Subcutaneous abdominal adipose tissue (tissue), 5 donors: ENCODE results near the gene C20orf173.

ENCODE experiments used
- H3K27ac ChIP-seq: one replicate; pipeline ENCODE4 v1.7.0; 2013; ENCODE audit warnings: low read depth, mild to moderate bottlenecking, inconsistent platforms, low read length, moderate library complexity
- H3K27me3 ChIP-seq, 5 donors: one replicate each; pipeline ENCODE4 v1.7.0; 2013; ENCODE audit warnings: low read length in 5 of 5, inconsistent platforms in 1 of 5; ENCODE audit not compliant: control insufficient read depth in 5 of 5, insufficient read depth in 4 of 5
- H3K36me3 ChIP-seq, 5 donors: one replicate each; pipeline ENCODE4 v1.7.0; 2013; ENCODE audit warnings: low read length in 5 of 5; ENCODE audit not compliant: control insufficient read depth in 5 of 5, insufficient read depth in 5 of 5
- H3K4me1 ChIP-seq, 5 donors: one replicate each; pipeline ENCODE4 v1.7.0; 2013; ENCODE audit warnings: low read length in 5 of 5, mild to moderate bottlenecking in 3 of 5, moderate library complexity in 1 of 5; ENCODE audit not compliant: control insufficient read depth in 5 of 5, insufficient read depth in 5 of 5
- H3K4me3 ChIP-seq, 5 donors: one replicate each; pipeline ENCODE4 v1.7.0; 2013; ENCODE audit warnings: low read length in 5 of 5, low read depth in 1 of 5
- H3K9ac ChIP-seq, 5 donors: one replicate each; pipeline ENCODE4 v1.7.0; 2013; ENCODE audit warnings: low read length in 5 of 5, mild to moderate bottlenecking in 4 of 5, moderate library complexity in 3 of 5
- H3K9me3 ChIP-seq, 5 donors: one replicate each; pipeline ENCODE4 v1.7.0; 2013; ENCODE audit warnings: low read length in 5 of 5; ENCODE audit not compliant: control insufficient read depth in 5 of 5
- donor health status: healthy.
- donor health status: healthy.
- donor health status: healthy.
- donor health status: healthy.
- donor health status: healthy.

Gene C20orf173

DNA sequence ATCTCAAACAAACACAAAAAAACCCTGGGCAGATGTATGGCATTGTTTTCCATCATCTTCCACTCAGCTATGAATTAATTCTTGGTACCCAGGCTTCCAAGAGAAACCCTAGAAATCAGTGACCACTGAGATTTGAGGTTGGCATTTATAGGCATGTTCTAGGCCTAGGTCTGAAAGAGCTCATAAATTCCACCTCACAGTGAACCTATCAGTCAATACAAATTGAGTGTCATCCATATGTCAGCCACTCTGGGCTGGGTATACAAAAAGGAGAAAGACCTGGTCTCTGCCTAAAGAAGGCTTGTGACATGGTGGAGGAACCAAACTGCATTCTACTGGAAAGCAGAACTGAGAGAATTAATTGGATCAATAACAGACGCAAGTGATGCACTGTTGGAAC is 30.2 kb downstream of the C20orf173 start:
- Histone ChIP-seq H3K4me3 (no peak overlapping the region), H3K9ac (no peak overlapping the region), H3K36me3 (peaks cover 13 to 99% (median 78%) of the 10 kb centered on the region in 5 donors), H3K9me3 (no peaks in the 10 kb centered on the region), H3K27me3 (no peaks in the 10 kb centered on the region), H3K27ac (no peak overlapping the region), H3K4me1 (peaks cover 3 to 19% (median 15%) of the 10 kb centered on the region in 5 donors)

DNA sequence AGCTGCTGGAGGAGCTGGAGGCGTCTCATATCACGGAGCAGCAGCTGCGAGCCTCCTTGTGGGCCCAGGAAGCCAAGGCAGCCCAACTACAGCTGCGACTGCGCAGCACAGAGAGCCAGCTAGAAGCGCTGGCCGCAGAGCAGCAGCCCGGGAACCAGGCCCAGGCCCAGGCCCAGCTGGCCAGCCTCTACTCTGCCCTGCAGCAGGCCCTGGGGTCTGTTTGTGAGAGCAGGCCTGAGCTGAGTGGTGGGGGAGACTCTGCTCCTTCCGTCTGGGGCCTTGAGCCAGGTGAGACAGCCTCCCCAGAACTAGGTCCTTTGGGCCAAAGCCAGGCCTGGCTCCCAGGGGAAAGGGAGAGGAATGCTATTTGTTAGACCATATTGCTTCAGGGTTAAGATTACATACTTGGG is 31.7 kb downstream of the C20orf173 start:
- H3K36me3 ChIP-seq: peaks cover 13 to 99% (median 78%) of the 10 kb centered on the region in 5 donors

DNA sequence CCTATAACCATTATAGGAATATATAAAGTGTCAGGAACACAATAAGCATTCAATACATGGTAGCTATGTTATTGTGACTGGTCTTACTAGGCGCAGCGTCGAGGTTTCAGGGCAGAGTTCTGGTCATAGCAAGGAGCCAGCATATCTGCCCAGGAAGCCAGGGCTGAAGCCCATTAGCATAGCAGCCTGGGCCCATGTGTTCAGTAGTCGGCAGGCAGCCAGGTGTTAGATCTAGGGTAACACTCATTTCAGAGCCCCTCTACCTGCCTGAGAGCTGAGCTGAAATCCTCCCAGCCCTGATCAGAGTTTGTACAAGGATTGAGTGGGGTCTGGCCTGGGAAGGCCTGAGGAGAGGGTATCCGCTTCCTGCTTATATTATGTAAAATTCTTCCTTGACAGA is 32.1 kb downstream of the C20orf173 start:
- Histone ChIP-seq H3K27me3 (no peaks in the 10 kb centered on the region), H3K36me3 (peaks cover 13 to 97% (median 76%) of the 10 kb centered on the region in 5 donors), H3K4me1 (peaks cover 3 to 19% (median 13%) of the 10 kb centered on the region in 5 donors), H3K27ac (peak overlapping the region; percentile 60), H3K9ac (peak overlapping the region; percentile 13 to 63 (median 59)), H3K9me3 (no peaks in the 10 kb centered on the region), H3K4me3 (no peak overlapping the region)

More for the DNA sequence above, 31.7 kb downstream of the C20orf173 start:
- no peaks in the 10 kb centered on the region for H3K27me3 ChIP-seq
- H3K9me3 ChIP-seq: no peaks in the 10 kb centered on the region
- H3K27ac ChIP-seq: peak overlapping the region; percentile 60
- peaks cover 3 to 19% (median 13%) of the 10 kb centered on the region in 5 donors for H3K4me1 ChIP-seq
- no peak overlapping the region for H3K4me3 ChIP-seq
- H3K9ac ChIP-seq: peak overlapping the region in 3 of 5 donors; percentile 43 to 62 (median 59)

DNA sequence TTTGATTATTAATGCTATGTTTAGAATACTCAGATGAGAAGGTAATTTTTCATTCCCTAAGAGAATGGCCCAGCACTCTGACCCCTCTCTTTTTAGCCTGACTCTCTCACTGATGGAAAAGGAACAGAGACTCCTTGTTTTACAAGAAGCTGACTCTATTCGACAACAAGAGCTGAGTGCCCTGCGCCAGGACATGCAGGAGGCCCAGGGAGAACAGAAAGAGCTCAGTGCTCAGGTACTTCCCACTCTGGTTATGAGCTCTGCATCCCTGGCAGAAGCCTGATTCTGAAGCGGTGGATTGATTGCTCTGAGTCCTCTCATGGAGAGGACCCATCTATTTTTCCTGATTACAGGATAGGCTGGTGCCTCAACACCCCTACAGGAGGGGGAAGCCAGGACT is 33.0 kb downstream of the C20orf173 start:
- peak overlapping the region in 1 of 5 donors; percentile 26 for H3K9ac ChIP-seq

DNA sequence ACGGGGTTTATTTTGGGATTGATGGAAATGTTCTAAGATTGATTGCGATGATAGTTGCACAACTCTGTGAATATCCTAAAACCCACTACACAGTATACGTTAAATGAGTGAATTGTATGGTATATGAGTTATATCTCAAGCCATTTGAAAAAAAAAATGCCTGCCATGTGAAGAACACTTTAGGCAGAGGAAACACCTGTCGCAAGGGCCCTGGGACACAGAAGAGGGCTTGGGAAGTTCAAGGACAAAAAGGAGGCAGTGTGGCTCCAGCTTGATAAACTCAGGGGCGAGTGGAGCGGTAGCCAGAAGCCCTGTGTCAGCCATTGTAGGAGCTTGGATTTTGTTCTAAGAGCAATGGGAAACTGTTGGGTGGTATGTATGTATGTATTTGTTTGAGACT is 37.1 kb downstream of the C20orf173 start:
- Histone ChIP-seq H3K27ac (no peak overlapping the region), H3K36me3 (peaks cover 14 to 84% (median 61%) of the 10 kb centered on the region in 5 donors)

More for the DNA sequence above, 33.0 kb downstream of the C20orf173 start:
- H3K9me3 ChIP-seq: no peaks in the 10 kb centered on the region
- no peak overlapping the region for H3K4me3 ChIP-seq
- H3K27me3 ChIP-seq: no peaks in the 10 kb centered on the region
- H3K4me1 ChIP-seq: peaks cover 3 to 19% (median 13%) of the 10 kb centered on the region in 5 donors
- H3K27ac ChIP-seq: no peak overlapping the region
- H3K36me3 ChIP-seq: peaks cover 13 to 97% (median 76%) of the 10 kb centered on the region in 5 donors

DNA sequence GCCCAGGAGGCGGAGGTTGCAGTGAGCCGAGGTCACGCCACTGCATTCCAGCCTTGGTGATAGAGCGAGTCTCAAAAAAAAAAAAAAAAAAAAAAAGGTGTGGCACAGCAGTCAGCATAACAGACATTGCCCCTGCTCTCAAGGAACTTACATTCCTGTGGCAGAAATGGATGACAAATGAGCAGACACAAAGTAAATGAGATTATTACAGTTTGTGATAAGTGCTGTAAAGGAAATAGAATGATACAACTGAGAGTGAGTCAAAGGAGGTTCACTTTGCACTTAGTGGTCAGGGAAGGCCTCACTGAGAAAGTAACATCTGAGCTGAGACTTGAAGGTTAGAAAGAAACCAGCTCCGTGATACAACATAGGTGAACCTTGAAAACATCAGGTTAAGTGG is 37.6 kb downstream of the C20orf173 start:
- no peak overlapping the region for H3K27ac ChIP-seq
- peaks cover 0 to 14% (median under 1%) of the 10 kb centered on the region in 5 donors for H3K4me1 ChIP-seq
- no peak overlapping the region for H3K9ac ChIP-seq
- no peaks in the 10 kb centered on the region for H3K27me3 ChIP-seq
- no peak overlapping the region for H3K4me3 ChIP-seq
- H3K9me3 ChIP-seq: no peaks in the 10 kb centered on the region
- peaks cover 14 to 83% (median 58%) of the 10 kb centered on the region in 5 donors for H3K36me3 ChIP-seq

More for the DNA sequence above, 37.1 kb downstream of the C20orf173 start:
- no peak overlapping the region for H3K4me3 ChIP-seq
- H3K27me3 ChIP-seq: no peaks in the 10 kb centered on the region
- H3K9me3 ChIP-seq: no peaks in the 10 kb centered on the region
- H3K4me1 ChIP-seq: peaks cover 1 to 20% (median 6%) of the 10 kb centered on the region in 5 donors
- H3K9ac ChIP-seq: no peak overlapping the region

DNA sequence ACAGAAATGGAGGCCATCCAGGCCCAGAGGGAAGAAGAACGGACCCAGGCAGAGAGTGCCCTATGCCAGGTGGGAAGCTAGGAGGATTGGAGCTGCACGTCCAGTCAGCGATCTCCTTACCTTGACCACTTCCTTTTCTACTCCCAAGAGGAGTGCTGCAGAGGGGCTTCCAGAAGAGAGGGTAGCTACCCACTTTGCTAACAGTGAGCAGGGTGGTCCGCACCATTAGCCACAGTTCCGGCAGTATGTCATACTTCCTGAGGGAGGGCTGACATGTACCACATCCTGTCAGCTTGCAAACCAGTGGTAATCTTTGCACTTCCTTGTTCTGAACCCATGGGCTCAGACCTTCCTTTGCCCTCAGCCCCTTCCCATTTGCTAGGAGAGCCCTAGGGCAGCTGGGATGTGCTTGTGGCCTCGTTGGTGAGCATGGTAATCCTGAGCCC is 38.7 kb downstream of the C20orf173 start:
- no peak overlapping the region for H3K27ac ChIP-seq
- H3K9ac ChIP-seq: peak overlapping the region in 3 of 5 donors; percentile 47 to 69 (median 66)
- peaks cover 13 to 80% (median 50%) of the 10 kb centered on the region in 5 donors for H3K36me3 ChIP-seq
- H3K9me3 ChIP-seq: no peaks in the 10 kb centered on the region
- H3K4me3 ChIP-seq: peak overlapping the region; percentile 12 to 72 (median 65)
- peaks cover 0 to 12% (median 0%) of the 10 kb centered on the region in 5 donors for H3K4me1 ChIP-seq
- no peaks in the 10 kb centered on the region for H3K27me3 ChIP-seq

DNA sequence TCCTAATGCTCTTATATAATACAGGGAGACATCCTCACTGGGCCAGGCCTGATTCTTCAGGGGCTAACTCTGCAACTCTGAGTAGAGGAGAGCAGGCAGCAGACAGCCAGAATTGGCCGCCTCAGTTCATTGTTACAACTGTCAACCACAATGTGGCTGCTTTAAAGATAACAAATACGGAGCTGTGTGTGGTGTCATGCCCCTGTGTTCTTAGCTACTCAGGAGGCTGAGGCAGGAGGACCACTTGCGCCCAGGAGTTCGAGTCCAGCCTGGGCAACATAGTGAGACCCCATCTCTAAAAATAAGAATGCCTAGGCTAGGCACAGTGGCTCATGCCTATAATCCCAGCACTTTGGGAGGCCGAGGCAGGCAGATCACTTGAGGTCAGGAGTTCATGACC is 39.7 kb downstream of the C20orf173 start:
- Histone ChIP-seq H3K4me3 (no peak overlapping the region), H3K27ac (no peak overlapping the region), H3K9me3 (no peaks in the 10 kb centered on the region), H3K4me1 (peaks cover 0 to 12% (median 0%) of the 10 kb centered on the region in 5 donors), H3K36me3 (peaks cover 8 to 69% (median 43%) of the 10 kb centered on the region in 5 donors), H3K9ac (no peak overlapping the region), H3K27me3 (no peaks in the 10 kb centered on the region)

DNA sequence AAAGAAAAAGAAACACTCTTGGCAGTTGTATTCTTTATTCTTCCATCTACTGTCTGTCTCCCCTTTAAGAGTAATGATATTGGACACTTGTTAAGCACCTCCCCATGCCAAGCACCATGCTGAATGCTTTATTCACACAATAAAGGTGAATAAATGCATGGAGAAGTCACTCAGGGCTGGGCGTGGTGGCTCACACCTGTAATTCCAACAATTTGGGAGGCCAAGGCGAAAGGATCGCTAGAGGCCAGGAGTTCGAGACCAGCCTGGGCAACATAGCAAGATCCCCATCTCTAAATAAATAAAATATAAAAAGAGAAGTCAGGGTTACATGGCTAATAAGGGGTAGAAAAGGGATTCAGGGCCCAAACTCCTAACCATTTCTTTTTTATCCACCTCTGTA is 42.0 kb downstream of the C20orf173 start:
- H3K27me3 ChIP-seq: no peaks in the 10 kb centered on the region
- H3K9ac ChIP-seq: no peak overlapping the region
- H3K27ac ChIP-seq: no peak overlapping the region
- H3K4me3 ChIP-seq: no peak overlapping the region
- no peaks in the 10 kb centered on the region for H3K9me3 ChIP-seq
- peaks cover 0 to 12% (median 0%) of the 10 kb centered on the region in 5 donors for H3K4me1 ChIP-seq
- H3K36me3 ChIP-seq: peaks cover 6 to 48% (median 27%) of the 10 kb centered on the region in 5 donors

DNA sequence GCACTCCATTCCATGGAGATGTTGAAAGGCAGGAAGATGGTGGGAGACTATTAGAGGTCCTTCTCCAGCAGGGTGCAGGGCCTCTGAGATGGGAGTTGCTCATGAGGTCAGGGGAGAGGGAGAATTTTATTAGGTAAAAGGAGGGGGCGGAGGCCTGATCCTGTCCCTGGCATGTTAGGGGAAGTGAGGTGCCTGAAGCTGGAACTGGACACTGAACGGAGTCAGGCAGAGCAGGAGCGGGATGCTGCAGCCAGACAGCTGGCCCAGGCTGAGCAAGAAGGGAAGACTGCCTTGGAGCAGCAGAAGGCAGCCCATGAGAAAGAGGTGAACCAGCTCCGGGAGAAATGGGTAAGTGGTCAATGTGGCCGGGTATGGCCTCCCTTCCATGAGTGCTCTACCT is 49.7 kb downstream of the C20orf173 start:
- Histone ChIP-seq H3K9me3 (no peaks in the 10 kb centered on the region), H3K4me3 (no peak overlapping the region), H3K27ac (no peak overlapping the region), H3K4me1 (no peaks in the 10 kb centered on the region), H3K27me3 (no peaks in the 10 kb centered on the region), H3K9ac (no peak overlapping the region), H3K36me3 (peaks cover 23 to 62% (median 57%) of the 10 kb centered on the region in 5 donors)
